Hematopoietic multipotent progenitor cell treated with erythropoietin and hydrocortisone succinate and interleukin-3 and kit ligand, for 4 days (in vitro differentiated cells): ENCODE data around the gene MFGE8.

Source experiments
- DNase-seq: peaks from one replicate; pipeline ENCODE4 v3.0.0-alpha.2; 2015

The MFGE8 gene

DNA sequence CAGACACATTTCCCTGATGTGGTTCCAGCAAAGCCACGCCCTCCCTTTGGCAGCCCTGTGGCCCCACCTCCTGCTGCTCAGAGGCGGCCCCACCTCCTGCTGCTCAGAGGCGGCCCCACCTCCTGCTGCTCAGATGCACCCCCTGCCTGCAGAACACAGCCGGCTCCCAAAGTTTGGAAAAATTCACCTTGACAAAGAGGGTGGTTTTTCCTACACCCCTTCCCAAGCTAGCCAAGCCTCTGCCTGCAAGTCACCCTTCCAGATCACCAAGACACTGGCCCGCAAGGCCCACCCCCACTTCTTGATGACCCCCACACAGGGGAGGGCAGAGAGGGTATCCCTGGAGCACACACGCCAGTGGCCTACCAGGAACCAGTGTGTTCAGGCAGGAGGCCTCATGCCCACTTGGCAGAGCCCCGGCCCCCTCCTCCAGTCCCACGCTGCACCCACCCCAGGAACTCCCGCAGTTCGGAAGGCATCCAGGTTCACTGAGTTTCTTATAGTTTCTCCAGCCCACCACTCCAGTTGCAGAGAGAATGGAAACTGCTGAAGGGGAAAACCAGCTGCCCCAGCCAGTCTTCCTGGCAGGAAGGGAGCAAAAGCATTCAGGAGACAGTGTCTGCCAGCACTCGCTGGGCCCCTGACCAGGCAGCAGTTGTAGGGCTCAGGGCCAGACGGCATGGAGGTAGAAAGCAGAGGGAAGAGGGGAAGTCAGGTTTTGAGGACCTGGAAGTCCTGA lies 15.6 kb downstream of the MFGE8 start:
- peak; percentile 91 for DNase-seq

GRCh38 chr15:88897142-88897455 lies 16.1 kb downstream of the MFGE8 start:
- no peak for DNase-seq

DNA sequence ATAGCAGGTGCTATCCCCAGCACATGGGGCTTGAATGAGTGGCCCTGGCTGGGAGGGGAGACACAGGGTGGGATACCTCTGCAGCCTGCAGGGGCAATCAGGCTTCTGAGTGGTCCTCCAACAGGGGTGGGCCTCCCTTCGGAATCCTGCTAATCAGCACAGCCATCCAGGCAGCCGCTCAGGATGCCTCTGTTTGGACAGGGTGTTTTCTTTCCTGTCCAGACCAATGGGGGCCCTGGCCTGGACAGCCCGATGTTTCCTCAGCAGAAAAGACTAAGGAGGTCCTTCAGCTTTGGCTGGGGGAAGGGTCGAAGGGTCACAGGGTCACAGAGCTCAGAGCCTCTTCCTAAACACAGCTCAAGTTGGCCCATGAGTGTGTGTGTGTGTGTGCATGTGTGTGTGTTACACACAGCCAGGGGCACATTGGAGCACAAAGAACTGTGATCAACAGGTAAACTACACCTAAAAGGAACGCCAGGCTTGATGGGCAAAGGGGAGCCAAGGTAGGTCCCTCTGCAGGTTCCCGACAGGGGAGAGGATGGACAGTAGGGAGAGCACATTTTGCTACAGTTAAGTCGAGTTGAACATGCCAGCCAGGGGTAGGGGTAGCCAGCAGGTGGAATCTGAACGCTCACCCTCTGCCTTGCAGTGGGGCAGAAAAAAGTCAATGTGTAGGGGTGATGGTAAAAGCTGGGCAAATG lies 16.7 kb downstream of the MFGE8 start:
- no peak for DNase-seq

DNA sequence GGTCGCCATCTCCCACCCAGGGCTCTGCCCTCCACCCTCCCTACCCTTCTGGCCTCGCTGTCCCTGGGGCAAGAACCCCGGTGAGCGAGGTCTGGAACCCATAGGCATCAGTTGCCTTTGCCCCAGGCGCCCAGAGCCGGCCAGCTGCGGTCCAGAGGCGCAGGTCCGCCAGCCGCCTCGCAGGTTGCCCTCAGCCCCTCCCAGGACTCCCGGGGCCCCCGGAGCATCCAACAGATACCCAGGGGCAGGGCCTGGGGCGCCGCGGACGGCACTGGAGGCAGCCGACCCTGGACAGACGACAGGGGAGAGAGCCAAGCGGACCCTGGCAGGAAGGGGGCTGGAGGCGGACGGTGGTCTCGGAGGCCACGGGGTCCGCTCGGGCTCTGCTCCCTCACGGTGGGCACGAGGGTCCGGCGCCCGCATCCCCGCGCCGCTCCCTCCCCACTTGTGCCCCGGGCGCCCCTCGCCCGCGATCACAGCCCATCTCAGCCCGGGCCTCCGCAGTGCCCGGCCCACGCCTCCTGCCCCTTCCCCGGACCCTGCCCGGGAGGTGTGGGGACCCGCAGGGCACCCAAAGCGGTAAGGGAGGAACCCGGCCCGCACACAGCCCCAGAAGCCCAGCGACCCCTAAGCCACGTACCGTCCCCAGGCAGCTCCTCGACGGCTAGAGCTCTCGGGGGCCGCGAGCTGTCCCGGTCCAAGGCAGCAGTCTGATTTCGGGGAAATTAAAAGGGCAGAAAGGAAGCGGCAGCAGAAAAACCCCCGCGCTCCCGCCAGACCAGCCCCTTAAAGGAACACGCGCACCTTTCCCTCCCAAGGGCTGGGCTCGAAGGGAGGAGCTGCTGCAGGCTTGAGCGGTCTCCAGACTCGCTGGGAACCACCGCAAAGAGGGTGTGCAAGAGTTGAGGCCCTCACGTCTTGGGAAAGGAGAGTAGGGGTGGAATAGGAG lies 18.1 kb downstream of the MFGE8 start, which contains the start of gene HAPLN3:
HAPLN3 (minus strand) TSS at position 726 of the 949 bp plus-strand sequence. CDS start 8,246 bp downstream, outside the sequence.
- peak; percentile 74 for DNase-seq

DNA sequence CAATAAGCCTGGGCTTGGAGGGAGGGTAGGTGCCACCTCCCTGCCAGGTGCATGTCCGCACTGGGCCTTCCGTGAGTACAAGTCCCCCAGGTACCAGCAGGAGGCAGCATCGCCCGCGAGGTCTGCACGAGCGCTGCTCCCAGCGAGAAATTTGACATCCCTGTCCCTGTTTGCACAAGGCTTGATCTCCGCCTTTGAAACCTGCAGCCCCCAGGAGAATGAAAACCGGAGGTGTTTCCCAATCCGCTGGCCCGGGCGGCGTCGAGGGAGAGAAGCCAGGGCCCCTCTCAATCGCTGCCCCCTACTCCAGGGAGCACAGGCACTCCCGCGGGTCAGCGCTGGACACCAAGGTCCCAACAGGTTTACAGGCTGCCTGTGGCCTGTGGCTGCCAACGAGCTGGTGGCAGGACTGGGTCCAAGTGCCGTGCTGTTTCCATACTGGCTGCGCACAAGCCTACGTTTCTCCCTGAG lies 18.8 kb downstream of the MFGE8 start:
- DNase-seq, result peak; percentile 69

- no peak for DNase-seq
These were observed 21.5 kb downstream of the MFGE8 start for GRCh38 chr15:88891540-88892254.

- no peak for DNase-seq
These were observed 22.7 kb downstream of the MFGE8 start for GRCh38 chr15:88890495-88890894.

GRCh38 chr15:88888719-88889118 lies 24.5 kb downstream of the MFGE8 start:
- no peak for DNase-seq

DNA sequence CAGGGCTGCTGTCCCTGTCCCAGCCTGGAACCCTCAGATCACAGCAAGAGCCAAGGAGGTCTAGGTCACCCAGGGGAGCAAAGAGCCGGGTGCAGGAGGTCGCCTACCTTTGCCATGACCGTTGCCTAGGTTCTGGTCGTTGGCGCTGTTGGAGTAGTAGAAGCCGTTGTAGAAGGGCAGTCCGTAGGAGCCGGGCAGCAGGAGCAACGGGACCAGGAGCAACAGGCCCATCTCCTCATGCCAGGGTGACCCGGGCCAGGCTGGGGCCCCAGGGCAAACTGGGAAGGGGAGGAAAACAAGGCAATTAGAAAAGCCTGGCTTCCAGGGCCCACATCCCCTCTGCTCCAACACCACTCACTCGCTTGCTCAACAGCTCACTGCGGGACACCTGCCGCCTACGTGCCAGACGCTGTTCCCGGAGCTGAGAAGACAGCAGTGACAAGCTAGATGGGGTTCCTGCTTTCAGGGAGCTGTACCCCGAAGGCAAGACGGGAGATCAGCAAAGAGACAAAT lies 26.1 kb downstream of the MFGE8 start:
- DNase-seq, result no peak

DNA sequence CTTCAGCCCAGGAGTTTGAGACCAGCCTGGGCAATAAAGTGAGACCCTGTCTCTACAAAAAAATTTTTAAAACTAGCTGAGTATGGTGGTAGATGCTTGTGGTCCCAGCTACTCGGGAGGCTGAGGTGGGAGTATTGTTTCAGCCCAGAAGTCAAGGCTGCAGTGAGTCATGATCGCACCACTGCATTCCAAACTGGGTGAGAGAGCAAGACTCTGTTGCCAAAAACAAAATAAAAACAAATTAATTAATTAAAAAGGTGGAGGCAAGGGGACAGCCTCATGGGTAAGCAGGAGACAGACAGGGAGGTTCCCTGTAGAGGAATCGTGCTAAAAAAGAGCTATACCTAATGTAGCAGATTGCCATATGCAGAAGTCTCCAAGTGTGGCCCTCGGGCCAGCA lies 30.4 kb downstream of the MFGE8 start:
- no peak for DNase-seq

GRCh38 chr15:88881775-88882174 lies 31.4 kb downstream of the MFGE8 start:
- DNase-seq, result no peak

DNA sequence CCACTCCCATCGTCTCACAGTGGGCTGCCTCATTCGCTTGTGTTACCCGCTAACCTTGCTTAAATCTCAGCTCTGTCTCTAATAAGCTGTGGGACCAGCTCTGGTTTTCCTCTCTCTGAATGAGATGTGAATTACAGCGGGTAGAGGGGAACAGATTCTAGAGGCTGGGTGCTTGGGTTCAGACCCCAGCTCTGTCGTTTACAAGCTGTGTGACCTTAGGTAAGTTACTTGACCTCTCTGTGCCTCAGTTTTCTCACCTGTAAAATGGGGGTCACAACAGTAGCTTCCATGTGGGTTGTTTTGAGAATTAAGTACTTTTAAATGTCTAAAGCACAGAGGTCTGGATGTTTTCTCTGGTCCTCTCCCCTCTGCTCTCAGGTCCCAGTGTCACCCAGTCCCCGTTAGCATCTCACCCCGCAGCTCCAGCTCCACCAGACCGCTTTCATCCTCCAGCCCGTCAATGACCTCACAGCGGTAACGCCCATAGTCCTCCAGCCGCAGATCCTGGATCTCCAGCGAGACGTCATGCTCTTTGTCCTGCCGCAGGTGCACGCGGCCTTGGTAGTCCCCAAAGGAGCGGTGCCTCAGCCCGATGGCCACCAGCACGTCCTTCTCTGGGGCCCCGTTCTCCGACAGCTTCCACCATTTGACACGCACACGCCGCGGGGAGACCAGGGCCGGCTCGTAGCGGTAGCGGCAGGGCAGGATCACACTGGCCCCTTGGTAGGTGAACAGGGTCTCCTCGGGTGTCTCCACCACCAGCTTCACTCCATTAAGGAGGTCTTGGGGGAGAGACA lies 32.0 kb downstream of the MFGE8 start:
- DNase-seq, result no peak

- peak; percentile 72 for DNase-seq
These were observed 34.4 kb downstream of the MFGE8 start for GRCh38 chr15:88878720-88879184.

- no peak for DNase-seq
These were observed 35.3 kb downstream of the MFGE8 start for GRCh38 chr15:88877906-88878305.

GRCh38 chr15:88877415-88877814 lies 35.8 kb downstream of the MFGE8 start:
- no peak for DNase-seq

DNA sequence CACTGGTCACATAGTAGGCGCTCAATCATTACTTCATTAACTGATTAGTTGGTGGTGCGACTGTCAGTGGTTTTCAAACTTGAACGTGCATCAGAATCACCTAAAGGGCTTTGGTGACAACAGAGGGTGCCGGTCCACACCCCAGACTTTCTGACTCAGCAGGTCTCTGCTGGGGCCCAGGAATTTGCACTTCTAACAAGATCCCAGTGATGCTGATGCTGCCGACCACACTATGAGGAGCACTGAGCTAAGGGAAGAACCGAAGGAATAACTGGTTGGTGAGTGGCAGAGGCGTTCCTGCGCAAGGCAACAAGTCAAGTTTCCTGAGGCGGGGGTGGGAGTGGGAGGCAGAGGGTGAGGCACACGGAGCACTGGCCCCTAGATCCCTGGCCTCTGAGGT lies 36.6 kb downstream of the MFGE8 start:
- DNase-seq, result no peak

DNA sequence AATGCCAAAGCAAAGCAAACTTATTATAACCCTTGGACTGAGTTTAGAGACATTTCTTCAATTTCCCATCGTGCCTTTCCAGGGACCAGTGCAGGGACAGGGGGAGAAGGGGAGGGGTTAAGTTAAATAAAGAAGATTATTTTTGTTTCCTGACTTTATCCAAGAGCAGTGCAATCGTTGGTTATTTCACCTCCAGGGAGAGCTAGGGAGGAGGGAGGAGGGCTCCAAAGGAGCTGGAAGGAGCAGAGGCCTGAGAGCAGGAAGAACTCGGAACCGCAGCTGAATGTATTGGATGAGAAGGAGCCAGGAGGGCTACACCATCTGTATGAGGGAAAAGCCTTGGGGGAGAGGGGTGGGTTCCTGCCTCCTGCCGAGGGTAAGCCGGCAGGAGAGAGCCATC lies 38.5 kb downstream of the MFGE8 start:
- DNase-seq, result no peak

DNA sequence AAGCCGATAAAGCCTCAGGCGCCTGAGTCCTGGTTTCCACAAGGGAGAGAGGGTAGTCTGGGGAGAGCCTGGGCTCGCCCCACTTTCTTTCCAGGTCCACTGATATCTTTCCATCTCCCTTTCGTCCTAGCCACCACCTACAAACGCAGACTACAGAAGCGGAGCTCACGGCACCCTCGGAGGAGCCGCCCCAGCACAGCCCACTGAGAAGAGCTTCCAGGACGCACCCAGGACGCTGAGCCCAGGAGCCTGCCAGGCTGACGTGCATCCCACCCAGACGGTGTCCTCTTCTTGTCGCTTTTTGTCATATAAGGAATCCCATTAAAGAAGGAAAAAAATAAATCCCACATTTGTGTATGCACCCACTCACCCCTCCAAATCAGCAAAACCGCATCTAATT lies 38.9 kb downstream of the MFGE8 start:
- DNase-seq, result no peak

DNA sequence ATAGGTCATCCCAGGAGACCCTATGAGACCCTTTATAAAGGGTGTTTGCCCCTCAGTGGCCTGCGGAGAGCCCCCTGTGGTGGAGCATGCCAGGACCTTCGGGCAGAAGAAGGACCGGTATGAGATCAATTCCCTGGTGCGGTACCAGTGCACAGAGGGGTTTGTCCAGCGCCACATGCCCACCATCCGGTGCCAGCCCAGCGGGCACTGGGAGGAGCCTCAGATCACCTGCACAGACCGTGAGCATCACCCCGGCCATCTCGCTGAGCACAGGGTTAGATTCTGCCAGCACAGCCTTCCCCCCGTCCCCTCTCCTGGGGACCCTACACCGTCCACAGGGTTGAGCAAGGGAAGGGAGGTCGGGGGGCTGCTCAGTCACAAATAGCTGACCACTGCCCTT lies 39.4 kb downstream of the MFGE8 start:
- DNase-seq, result no peak

DNA sequence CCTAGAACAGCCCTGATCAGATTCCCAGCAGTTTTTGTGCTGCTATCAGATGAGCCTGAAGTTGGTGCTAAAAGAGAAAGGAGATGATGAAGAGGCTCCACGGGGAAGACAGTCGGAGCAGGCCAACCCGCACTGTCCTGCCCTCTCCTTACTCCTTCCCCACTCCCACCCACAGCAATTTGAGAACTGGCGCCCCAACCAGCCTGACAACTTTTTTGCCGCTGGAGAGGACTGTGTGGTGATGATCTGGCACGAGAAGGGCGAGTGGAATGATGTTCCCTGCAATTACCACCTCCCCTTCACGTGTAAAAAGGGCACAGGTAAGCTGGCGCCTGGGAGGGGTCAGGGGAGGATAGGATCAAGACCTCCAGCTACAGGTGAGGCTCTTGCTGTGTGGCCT lies 40.5 kb downstream of the MFGE8 start:
- no peak for DNase-seq

- no peak for DNase-seq
These were observed 41.1 kb downstream of the MFGE8 start for GRCh38 chr15:88872106-88872505.
